Endothelial cell of umbilical vein (primary cell): ENCODE data around the gene CSGALNACT2. TPM values are rescaled to one million over a fixed set of nuclear protein-coding genes. Genes with fewer than 3 reads are reported as not detected.

ENCODE experiments used
- BruUV-seq: library from RNA; stranded (reverse); fragments of 400-500 nt; replicated peaks from 2 replicates; lab custom pipeline; 2021; lab: Mats Ljungman, UMichigan
- CTCF ChIA-PET: fragments of 300-600, 350-600 bp; sonication (Branson Sonifier 250); formaldehyde crosslinking; loops from one replicate; lab custom pipeline; 2021; ENCODE audit warnings: antibody characterized with exemption, inconsistent platforms; lab: Charles Lee
- POLR2A ChIA-PET: fragments of 300-600, 350-600 bp; sonication (Branson Sonifier 250); formaldehyde crosslinking; loops from one replicate; lab custom pipeline; 2021; ENCODE audit warnings: antibody characterized with exemption, inconsistent platforms; lab: Charles Lee
- DNase-seq: peaks from one replicate; pipeline ENCODE4 v3.0.0-alpha.2; 2011; ENCODE audit warnings: low read depth, low spot score
- FAIRE-seq: peaks from 2 replicates; lab custom pipeline; 2011; peaks lifted over from hg19 to GRCh38; lab: Jason Lieb, UNC
- H2AFZ ChIP-seq: 2 replicates; pipeline ENCODE4 v1.6.0; 2012; ENCODE audit warnings: low read depth, low read length, control low read depth, inconsistent platforms
- H3K27ac ChIP-seq: 2 replicates; pipeline ENCODE4 v1.5.1; 2011; ENCODE audit warnings: low read depth, mild to moderate bottlenecking, control low read depth, low read length, moderate library complexity; ENCODE audit not compliant: insufficient read depth
- H3K27me3 ChIP-seq, 2 experiments: 2 replicates each; pipeline versions ENCODE4 v1.6.0 to v1.6.1; 2011; ENCODE audit warnings: low read length in 2 of 2, mixed read lengths in 1 of 2; ENCODE audit not compliant: control insufficient read depth in 2 of 2, insufficient read depth in 2 of 2
- H3K36me3 ChIP-seq, 2 experiments: 2 replicates in 1 of 2; 3 replicates in 1 of 2; pipeline ENCODE4 v1.5.1; 2011; ENCODE audit warnings: low read length in 2 of 2, mild to moderate bottlenecking in 1 of 2, moderate library complexity in 1 of 2; ENCODE audit not compliant: control insufficient read depth in 2 of 2, insufficient read depth in 2 of 2; ENCODE audit errors: extremely low read depth in 1 of 2
- H3K4me1 ChIP-seq: 3 replicates; pipeline ENCODE4 v1.5.1; 2011; ENCODE audit warnings: mild to moderate bottlenecking, low read length; ENCODE audit not compliant: control insufficient read depth, insufficient read depth; ENCODE audit errors: extremely low read depth
- H3K4me2 ChIP-seq: 2 replicates; pipeline ENCODE4 v1.6.1; 2011; ENCODE audit warnings: low read length, control low read depth, mixed read lengths; ENCODE audit not compliant: insufficient read depth
- H3K4me3 ChIP-seq, 3 experiments: fragments of 200-600 bp in 1 of 3; sonication (generic), shearing (Covaris generic) in 1 of 3; replicated peaks in 1 of 3; 2 replicates each; pipeline ENCODE4 v1.5.1; 2011 to 2016; ENCODE audit warnings: control low read depth in 3 of 3, low read length in 3 of 3, mild to moderate bottlenecking in 2 of 3, inconsistent platforms in 1 of 3, low read depth in 1 of 3, moderate library complexity in 1 of 3; ENCODE audit not compliant: insufficient read depth in 1 of 3
- H3K79me2 ChIP-seq: 2 replicates; pipeline ENCODE4 v1.6.0; 2012; ENCODE audit warnings: low read length, inconsistent platforms; ENCODE audit not compliant: control insufficient read depth, insufficient read depth
- H3K9ac ChIP-seq: replicated peaks from 2 replicates; pipeline ENCODE3; 2011; ENCODE audit warnings: low read length, control low read depth; ENCODE audit not compliant: insufficient read depth; ENCODE audit errors: extremely low read depth
- H3K9me1 ChIP-seq: replicated peaks from 3 replicates; pipeline ENCODE4 v1.6.0; 2011; ENCODE audit warnings: mild to moderate bottlenecking, low read length; ENCODE audit not compliant: control insufficient read depth, insufficient read depth; ENCODE audit errors: extremely low read depth
- H3K9me3 ChIP-seq: replicated peaks from 2 replicates; pipeline ENCODE4 v1.5.1; 2012; ENCODE audit warnings: low read length, inconsistent platforms; ENCODE audit not compliant: control insufficient read depth, insufficient read depth
- H4K20me1 ChIP-seq: replicated peaks from 2 replicates; pipeline ENCODE3; 2011; ENCODE audit warnings: mild to moderate bottlenecking, low read length; ENCODE audit not compliant: control insufficient read depth, insufficient read depth; ENCODE audit errors: extremely low read depth
- EZH2 ChIP-seq: IDR thresholded peaks from 2 replicates; pipeline ENCODE4 v1.6.1; 2012; ENCODE audit warnings: borderline replicate concordance, low read depth, mild to moderate bottlenecking, moderate library complexity, low read length, inconsistent platforms; ENCODE audit not compliant: severe bottlenecking
- FOS ChIP-seq: IDR thresholded peaks from 2 replicates; pipeline ENCODE4 v1.6.1; 2011; ENCODE audit warnings: mild to moderate bottlenecking, low read length, moderate library complexity, borderline replicate concordance; ENCODE audit not compliant: insufficient read depth
- GATA2 ChIP-seq: IDR thresholded peaks from 2 replicates; pipeline ENCODE4 v1.7.0; 2011; ENCODE audit warnings: low read depth, mild to moderate bottlenecking, moderate library complexity, mixed read lengths, low read length; ENCODE audit not compliant: insufficient read length, insufficient read depth
- JUN ChIP-seq: IDR thresholded peaks from 2 replicates; pipeline ENCODE4 v1.6.1; 2011; ENCODE audit warnings: borderline replicate concordance, low read depth; ENCODE audit not compliant: insufficient read length, insufficient read depth
- MYC ChIP-seq: IDR thresholded peaks from one replicate; pipeline ENCODE4 v1.6.1; 2011; ENCODE audit warnings: mild to moderate bottlenecking, low read depth, low read length
- POLR2A ChIP-seq: IDR thresholded peaks from 2 replicates; pipeline ENCODE4 v1.6.1; 2012; ENCODE audit warnings: low read depth, mild to moderate bottlenecking, control low read depth, low read length
- POLR2AphosphoS5 ChIP-seq: IDR thresholded peaks from 2 replicates; pipeline ENCODE4 v1.6.1; 2012; ENCODE audit warnings: low read depth, mild to moderate bottlenecking, control low read depth, low read length, moderate library complexity; ENCODE audit not compliant: insufficient read depth
- dilution Hi-C: fragments of 300-500 bp; cut with MboI; formaldehyde crosslinking; loops from one replicate; pipeline ENCODE4 v1.15.0; 2019; ENCODE audit warnings: low sequenced_read_pairs; ENCODE audit not compliant: extremely low pct_ligation_motif_present
- intact Hi-C: fragments of 100-400 bp; cut with micrococcal nuclease; formaldehyde crosslinking; loops from one replicate; pipeline ENCODE4 v1.10.0; 2022
- polyA plus RNA-seq, 4 experiments: library from polyadenylated mRNA; depleted of rRNA in 3 of 4; stranded (reverse) in 3 of 4; unstranded in 1 of 4; fragments of >200 nt; gene quantifications; 2 replicates each; pipeline versions ENCODE4 v1.2.1 to v1.2.3, GENCODE V29; 2011 to 2012; ENCODE audit warnings: missing spikeins in 1 of 4
- total RNA-seq: library from RNA; stranded (reverse); gene quantifications from 2 replicates; pipeline ENCODE4 v1.2.3, GENCODE V29; 2021
- TF ChIP-seq, protein P1 (sequence below): IDR thresholded peaks from 2 replicates; pipeline ENCODE4 v1.6.1; 2011; ENCODE audit not compliant: insufficient read depth, insufficient read length
- TF ChIP-seq, protein P2 (sequence below), 2 donors: IDR thresholded peaks; 1 replicate in 1 of 2; 2 replicates in 1 of 2; pipeline ENCODE4 v1.5.1; 2011; ENCODE audit warnings: low read length in 2 of 2, mild to moderate bottlenecking in 2 of 2, moderate library complexity in 2 of 2, control low read depth in 1 of 2, inconsistent platforms in 1 of 2, low read depth in 1 of 2; ENCODE audit not compliant: insufficient read depth in 1 of 2; ENCODE audit errors: extremely low read depth in 1 of 2

The CSGALNACT2 gene
- total and polyA plus RNA-seq, 2 donors (not counting 3 experiments of a cell fraction or from before 2014, with no cell fraction given), result 9.7 to 17.7 TPM

DNA sequence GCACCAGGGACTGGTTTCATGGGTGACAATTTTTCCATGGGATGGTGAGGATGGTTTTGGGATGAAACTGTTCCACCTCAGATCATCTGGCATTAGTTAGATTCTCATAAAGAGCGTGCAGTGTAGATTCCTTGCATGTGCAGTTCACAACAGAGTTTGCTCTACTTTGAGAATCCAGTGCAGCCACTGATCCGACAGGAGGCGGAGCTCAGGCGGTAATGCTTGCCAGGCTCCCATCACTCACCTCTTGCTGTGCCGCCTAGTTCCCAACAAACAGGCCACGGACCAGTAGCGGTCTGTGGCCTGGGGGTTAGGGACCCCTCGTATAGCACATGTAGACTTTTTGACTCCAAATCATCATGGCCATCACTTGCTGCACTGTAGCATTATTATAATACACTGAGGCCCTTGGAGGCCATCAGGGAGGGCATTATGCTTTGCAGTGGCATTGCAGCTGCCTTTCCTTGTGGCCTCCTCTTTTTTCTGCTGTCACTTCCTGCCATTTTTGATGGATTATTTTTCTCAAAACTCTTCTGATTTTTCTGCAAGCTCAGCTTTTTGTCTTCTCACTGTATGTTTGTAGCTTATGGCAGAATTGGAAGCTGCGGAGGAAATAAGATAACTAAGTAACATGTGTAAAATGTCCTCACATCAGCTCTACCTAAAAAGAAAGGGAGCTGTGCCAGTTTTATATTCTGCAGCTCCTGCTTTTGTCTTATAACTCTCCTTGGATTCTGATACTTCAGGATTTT is 18.5 kb downstream of the CSGALNACT2 start:
- no TSS peak for BruUV-seq
- Histone ChIP-seq H3K27me3 (no peaks in the 10 kb centered on the region), H2AFZ (no peak overlapping the region), H3K4me2 (no peak overlapping the region), H3K36me3 (no peaks in the 10 kb centered on the region), H3K79me2 (peaks cover 65% of the 10 kb centered on the region), H3K4me1 (peaks cover 15% of the 10 kb centered on the region), H3K27ac (no peak overlapping the region), H3K9ac (no peak overlapping the region), H3K9me3 (no peaks in the 10 kb centered on the region), H3K4me3 (no peak overlapping the region), H4K20me1 (no peaks in the 10 kb centered on the region), H3K9me1 (no peaks in the 10 kb centered on the region)
- DNase-seq (no peak), FAIRE-seq (no peak)
- ChIA-PET POLR2A (no interaction called here), CTCF (interaction anchor here (1.7 kb wide), 1 partner anchor 14 kb away, joined by 7 read pairs; no protein-coding TSS in a partner anchor)
- dilution Hi-C loops (no loop called here), intact Hi-C loops (no loop called here)
- TF ChIP-seq JUN (no peak), POLR2A (no peak), FOS (no peak), MYC (no peak), GATA2 (no peak), POLR2AphosphoS5 (no peak), EZH2 (no peak)
- TF ChIP-seq, protein P1, sequence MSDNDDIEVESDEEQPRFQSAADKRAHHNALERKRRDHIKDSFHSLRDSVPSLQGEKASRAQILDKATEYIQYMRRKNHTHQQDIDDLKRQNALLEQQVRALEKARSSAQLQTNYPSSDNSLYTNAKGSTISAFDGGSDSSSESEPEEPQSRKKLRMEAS, result no peak
- TF ChIP-seq, protein P2, sequence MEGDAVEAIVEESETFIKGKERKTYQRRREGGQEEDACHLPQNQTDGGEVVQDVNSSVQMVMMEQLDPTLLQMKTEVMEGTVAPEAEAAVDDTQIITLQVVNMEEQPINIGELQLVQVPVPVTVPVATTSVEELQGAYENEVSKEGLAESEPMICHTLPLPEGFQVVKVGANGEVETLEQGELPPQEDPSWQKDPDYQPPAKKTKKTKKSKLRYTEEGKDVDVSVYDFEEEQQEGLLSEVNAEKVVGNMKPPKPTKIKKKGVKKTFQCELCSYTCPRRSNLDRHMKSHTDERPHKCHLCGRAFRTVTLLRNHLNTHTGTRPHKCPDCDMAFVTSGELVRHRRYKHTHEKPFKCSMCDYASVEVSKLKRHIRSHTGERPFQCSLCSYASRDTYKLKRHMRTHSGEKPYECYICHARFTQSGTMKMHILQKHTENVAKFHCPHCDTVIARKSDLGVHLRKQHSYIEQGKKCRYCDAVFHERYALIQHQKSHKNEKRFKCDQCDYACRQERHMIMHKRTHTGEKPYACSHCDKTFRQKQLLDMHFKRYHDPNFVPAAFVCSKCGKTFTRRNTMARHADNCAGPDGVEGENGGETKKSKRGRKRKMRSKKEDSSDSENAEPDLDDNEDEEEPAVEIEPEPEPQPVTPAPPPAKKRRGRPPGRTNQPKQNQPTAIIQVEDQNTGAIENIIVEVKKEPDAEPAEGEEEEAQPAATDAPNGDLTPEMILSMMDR (IDR thresholded peaks at IDR 0.05; ENCODE audit: extremely low read depth in 1 of 2, insufficient read depth in 1 of 2, low read depth in 1 of 2, low read length in 2 of 2), result no peak
